GM12891 (cell line): ENCODE data around the gene NFATC2.

ENCODE experiments used
- POLR2A ChIP-seq: IDR thresholded peaks from 2 replicates; pipeline ENCODE4 v1.6.1; 2011; ENCODE audit warnings: low read depth, low read length, control low read depth
- POLR2AphosphoS5 ChIP-seq: IDR thresholded peaks from 2 replicates; pipeline ENCODE4 v1.6.1; 2011; ENCODE audit warnings: low read depth, low read length, control low read depth
- POU2F2 ChIP-seq: IDR thresholded peaks from 2 replicates; pipeline ENCODE4 v1.6.1; 2011; ENCODE audit warnings: low read depth, mild to moderate bottlenecking, control low read depth, low read length, moderate library complexity
- SPI1 ChIP-seq: IDR thresholded peaks from 2 replicates; pipeline ENCODE4 v1.6.1; 2011; ENCODE audit warnings: low read depth, low read length, control low read depth
- TAF1 ChIP-seq: IDR thresholded peaks from 2 replicates; pipeline ENCODE4 v1.6.1; 2011; ENCODE audit warnings: low read depth, low read length, control low read depth

DNA sequence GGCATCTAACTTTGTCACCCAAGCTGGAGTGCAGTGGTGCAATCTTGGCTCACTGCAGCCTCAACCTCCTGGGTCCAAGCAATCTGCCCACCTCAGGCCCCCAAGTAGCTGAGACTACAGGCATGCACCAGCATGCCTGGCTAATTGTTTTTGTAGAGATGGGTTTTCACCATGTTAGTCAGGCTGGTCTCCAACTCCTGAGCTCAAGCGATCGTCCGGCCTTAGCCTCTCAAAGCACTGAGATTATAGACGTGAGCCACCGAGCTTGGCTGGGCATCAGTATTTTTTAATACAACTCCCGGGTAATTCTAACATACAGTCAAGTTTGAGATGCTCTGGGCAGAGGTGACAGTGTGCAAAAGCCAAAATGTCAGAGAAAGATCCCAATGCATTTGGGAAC, 73.5 kb downstream of the NFATC2 start:
- no peak for TF ChIP-seq POLR2AphosphoS5
- no peak for TF ChIP-seq TAF1
- no peak for TF ChIP-seq POLR2A
- TF ChIP-seq SPI1, result no peak
- no peak for TF ChIP-seq POU2F2
